ENCODE results near the gene RAPGEF4.

The RAPGEF4 gene

GRCh38 chr2:172735582-172736423 is at the start of gene RAPGEF4:
TSS of gene RAPGEF4 (plus strand) at chr2:172735845. CDS start at chr2:172735984, 139 bp downstream.
- peak in 1 of 2 experiments; percentile 6 for DNase-seq
- TF ChIP-seq GATA1 (IDR thresholded peaks at IDR 0.05; ENCODE audit: low read depth, low read length) (no peak), POLR2A (IDR thresholded peaks at IDR 0.05; ENCODE audit: low read length) (no peak)

GRCh38 chr2:172693037-172693436 is 42.6 kb upstream of the RAPGEF4 start:
- TF ChIP-seq GATA1 (IDR thresholded peaks at IDR 0.05; ENCODE audit: low read depth, low read length) (no peak), POLR2A (IDR thresholded peaks at IDR 0.05; ENCODE audit: low read length) (no peak)
- DNase-seq: peak; percentile 9 to 67

- peak in 1 of 2 experiments; percentile 21 for DNase-seq
- TF ChIP-seq GATA1 (IDR thresholded peaks at IDR 0.05; ENCODE audit: low read depth, low read length): no peak
These were observed 41.9 kb upstream of the RAPGEF4 start for GRCh38 chr2:172693529-172694455.

GRCh38 chr2:172697296-172697695 is 38.3 kb upstream of the RAPGEF4 start:
- TF ChIP-seq POLR2A (IDR thresholded peaks at IDR 0.05; ENCODE audit: low read length) (no peak), GATA1 (IDR thresholded peaks at IDR 0.05; ENCODE audit: low read depth, low read length) (no peak)
- peak; percentile 63 to 79 for DNase-seq

- TF ChIP-seq POLR2A (IDR thresholded peaks at IDR 0.05; ENCODE audit: low read length): no peak
- peak; percentile 26 to 59 for DNase-seq
These were observed 37.4 kb upstream of the RAPGEF4 start for GRCh38 chr2:172698041-172698863.

- TF ChIP-seq GATA1 (IDR thresholded peaks at IDR 0.05; ENCODE audit: low read depth, low read length): no peak
- no peak for TF ChIP-seq POLR2A (IDR thresholded peaks at IDR 0.05; ENCODE audit: low read length)
- DNase-seq: no peak
These were observed 34.4 kb upstream of the RAPGEF4 start for GRCh38 chr2:172701250-172701649.

GRCh38 chr2:172702451-172702850 is 33.2 kb upstream of the RAPGEF4 start:
- no peak for TF ChIP-seq POLR2A (IDR thresholded peaks at IDR 0.05; ENCODE audit: low read length)
- TF ChIP-seq GATA1 (IDR thresholded peaks at IDR 0.05; ENCODE audit: low read depth, low read length): no peak
- DNase-seq: no peak

- no peak for TF ChIP-seq POLR2A (IDR thresholded peaks at IDR 0.05; ENCODE audit: low read length)
- no peak for TF ChIP-seq GATA1 (IDR thresholded peaks at IDR 0.05; ENCODE audit: low read depth, low read length)
- DNase-seq: peak; percentile 11 to 48
These were observed 31.3 kb upstream of the RAPGEF4 start for GRCh38 chr2:172704072-172704936.

GRCh38 chr2:172705352-172705751 is 30.3 kb upstream of the RAPGEF4 start:
- no peak for DNase-seq
- TF ChIP-seq GATA1 (IDR thresholded peaks at IDR 0.05; ENCODE audit: low read depth, low read length) (no peak), POLR2A (IDR thresholded peaks at IDR 0.05; ENCODE audit: low read length) (no peak)

GRCh38 chr2:172708247-172708646 is 27.4 kb upstream of the RAPGEF4 start:
- TF ChIP-seq GATA1 (IDR thresholded peaks at IDR 0.05; ENCODE audit: low read depth, low read length): no peak
- TF ChIP-seq POLR2A (IDR thresholded peaks at IDR 0.05; ENCODE audit: low read length): no peak
- DNase-seq: no peak

- TF ChIP-seq GATA1 (IDR thresholded peaks at IDR 0.05; ENCODE audit: low read depth, low read length): no peak
- DNase-seq: no peak
These were observed 25.9 kb upstream of the RAPGEF4 start for GRCh38 chr2:172709566-172710291.

- TF ChIP-seq GATA1 (IDR thresholded peaks at IDR 0.05; ENCODE audit: low read depth, low read length) (no peak), POLR2A (IDR thresholded peaks at IDR 0.05; ENCODE audit: low read length) (no peak)
- DNase-seq: peak; percentile 25 to 53
These were observed 25.0 kb upstream of the RAPGEF4 start for GRCh38 chr2:172710584-172711047.

All from erythroblast (primary cell).